Glutamatergic neuron (in vitro differentiated cells): Measurements from ENCODE around the gene DYRK3. TPM values are rescaled to one million over a fixed set of nuclear protein-coding genes. Genes with fewer than 3 reads are reported as not detected.
"Not testable (repeated sequence)": the region's sequence is repeated elsewhere in the genome, so short reads cannot be mapped to it uniquely, and the experiment has no call there.

Experiments
- DNase-seq: peaks from one replicate; pipeline ENCODE4 v3.0.0; 2022
- H3K27ac Mint-ChIP-seq: one replicate; pipeline ENCODE4 v1.8.0; 2020; ENCODE audit warnings: mild to moderate bottlenecking, mixed read lengths, inconsistent platforms; ENCODE audit not compliant: unreplicated experiment
- H3K27me3 Mint-ChIP-seq: one replicate; pipeline ENCODE4 v1.8.0; 2020; ENCODE audit warnings: mild to moderate bottlenecking, moderate library complexity, mixed read lengths, inconsistent platforms; ENCODE audit not compliant: unreplicated experiment
- H3K36me3 Mint-ChIP-seq: one replicate; pipeline ENCODE4 v1.8.0; 2020; ENCODE audit warnings: mild to moderate bottlenecking, mixed read lengths, inconsistent platforms; ENCODE audit not compliant: unreplicated experiment
- H3K4me1 Mint-ChIP-seq: one replicate; pipeline ENCODE4 v1.8.0; 2020; ENCODE audit warnings: mild to moderate bottlenecking, low read depth, mixed read lengths, inconsistent platforms; ENCODE audit not compliant: unreplicated experiment
- H3K4me3 Mint-ChIP-seq: one replicate; pipeline ENCODE4 v1.8.0; 2020; ENCODE audit warnings: mild to moderate bottlenecking, mixed read lengths, inconsistent platforms; ENCODE audit not compliant: unreplicated experiment
- H3K9me3 Mint-ChIP-seq: one replicate; pipeline ENCODE4 v1.8.0; 2020; ENCODE audit warnings: mild to moderate bottlenecking, moderate library complexity, mixed read lengths, inconsistent platforms; ENCODE audit not compliant: unreplicated experiment
- total RNA-seq: library from RNA; stranded (reverse); fragmentation: NEBNext Ultra II Directional; extraction: Animal tissue kit (Norgen Biotek cat#: 25700); gene quantifications from one replicate; pipeline ENCODE4 v1.2.1, GENCODE V29; 2021; ENCODE audit not compliant: unreplicated experiment
- TF ChIP-seq, protein P1 (sequence below): fragments of 200-600 bp; sonication (generic); IDR thresholded peaks from one replicate; pipeline ENCODE4 v1.5.0; 2021; ENCODE audit not compliant: partially characterized antibody, unreplicated experiment

The DYRK3 gene
- total RNA-seq, 1 donor from 2014 or later, result 1.3 TPM

GRCh38 chr1:206637605-206638004 is 2.3 kb downstream of the DYRK3 start:
- no peaks in the 10 kb centered on the region for H3K36me3 Mint-ChIP-seq
- no peak overlapping the region for H3K4me3 Mint-ChIP-seq
- no peak overlapping the region for H3K27ac Mint-ChIP-seq

DNA sequence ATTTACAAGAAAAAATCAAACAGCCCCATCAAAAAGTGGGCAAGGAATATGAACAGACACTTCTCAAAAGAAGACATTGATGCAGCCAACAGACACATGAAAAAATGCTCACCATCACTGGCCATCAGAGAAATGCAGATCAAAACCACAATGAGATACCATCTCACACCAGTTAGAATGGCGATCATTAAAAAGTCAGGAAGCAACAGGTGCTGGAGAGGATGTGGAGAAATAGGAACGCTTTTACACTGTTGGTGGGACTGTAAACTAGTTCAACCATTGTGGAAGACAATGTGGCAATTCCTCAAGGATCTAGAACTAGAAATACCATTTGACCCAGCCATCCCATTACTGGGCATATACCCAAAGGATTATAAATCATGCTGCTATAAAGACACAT is 6.7 kb downstream of the DYRK3 start:
- H3K36me3 Mint-ChIP-seq, H3K27ac Mint-ChIP-seq, H3K9me3 Mint-ChIP-seq, H3K4me1 Mint-ChIP-seq, H3K27me3 Mint-ChIP-seq, DNase-seq, H3K4me3 Mint-ChIP-seq: not testable (repeated sequence)

More at GRCh38 chr1:206637605-206638004, 2.3 kb downstream of the DYRK3 start:
- H3K9me3 Mint-ChIP-seq, result peaks cover 2% of the 10 kb centered on the region
- H3K27me3 Mint-ChIP-seq, result peaks cover 8% of the 10 kb centered on the region
- H3K4me1 Mint-ChIP-seq, result peaks cover 8% of the 10 kb centered on the region
- DNase-seq, result no peak
- TF ChIP-seq, protein P1, sequence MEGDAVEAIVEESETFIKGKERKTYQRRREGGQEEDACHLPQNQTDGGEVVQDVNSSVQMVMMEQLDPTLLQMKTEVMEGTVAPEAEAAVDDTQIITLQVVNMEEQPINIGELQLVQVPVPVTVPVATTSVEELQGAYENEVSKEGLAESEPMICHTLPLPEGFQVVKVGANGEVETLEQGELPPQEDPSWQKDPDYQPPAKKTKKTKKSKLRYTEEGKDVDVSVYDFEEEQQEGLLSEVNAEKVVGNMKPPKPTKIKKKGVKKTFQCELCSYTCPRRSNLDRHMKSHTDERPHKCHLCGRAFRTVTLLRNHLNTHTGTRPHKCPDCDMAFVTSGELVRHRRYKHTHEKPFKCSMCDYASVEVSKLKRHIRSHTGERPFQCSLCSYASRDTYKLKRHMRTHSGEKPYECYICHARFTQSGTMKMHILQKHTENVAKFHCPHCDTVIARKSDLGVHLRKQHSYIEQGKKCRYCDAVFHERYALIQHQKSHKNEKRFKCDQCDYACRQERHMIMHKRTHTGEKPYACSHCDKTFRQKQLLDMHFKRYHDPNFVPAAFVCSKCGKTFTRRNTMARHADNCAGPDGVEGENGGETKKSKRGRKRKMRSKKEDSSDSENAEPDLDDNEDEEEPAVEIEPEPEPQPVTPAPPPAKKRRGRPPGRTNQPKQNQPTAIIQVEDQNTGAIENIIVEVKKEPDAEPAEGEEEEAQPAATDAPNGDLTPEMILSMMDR, result no peak

DNA sequence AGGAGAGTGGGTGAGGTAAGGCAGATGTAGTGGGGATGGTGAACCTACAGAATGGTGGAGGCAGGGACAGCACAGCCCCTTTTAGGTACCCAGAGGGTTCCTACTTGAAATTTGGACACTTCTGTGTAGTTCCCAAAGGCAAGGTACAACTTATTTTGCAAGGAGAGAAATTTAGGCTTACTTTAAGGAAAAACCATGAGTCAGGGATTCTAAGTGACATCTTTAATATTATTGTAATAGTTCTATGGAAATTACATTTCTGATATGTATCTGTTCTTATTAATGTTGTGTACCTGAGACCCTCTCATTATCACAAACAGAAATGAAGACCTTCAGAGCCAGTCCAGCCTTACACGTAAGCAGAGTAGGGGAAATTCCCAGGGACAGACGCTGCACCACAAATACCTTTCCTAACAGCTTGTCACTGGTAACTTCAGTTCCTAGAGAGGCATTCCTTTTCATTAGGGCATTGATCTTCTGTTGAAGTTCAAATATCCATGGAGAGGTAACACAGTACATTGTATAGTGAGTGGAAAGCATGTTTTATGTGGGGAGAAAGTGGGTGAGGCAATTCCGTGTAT is 7.9 kb downstream of the DYRK3 start:
- H3K4me3 Mint-ChIP-seq, result no peak overlapping the region
- H3K27me3 Mint-ChIP-seq, result peaks cover 2% of the 10 kb centered on the region
- TF ChIP-seq, protein P1, result no peak
- H3K9me3 Mint-ChIP-seq, result no peaks in the 10 kb centered on the region
- H3K4me1 Mint-ChIP-seq, result no peaks in the 10 kb centered on the region
- no peaks in the 10 kb centered on the region for H3K36me3 Mint-ChIP-seq
- no peak overlapping the region for H3K27ac Mint-ChIP-seq
- no peak for DNase-seq

DNA sequence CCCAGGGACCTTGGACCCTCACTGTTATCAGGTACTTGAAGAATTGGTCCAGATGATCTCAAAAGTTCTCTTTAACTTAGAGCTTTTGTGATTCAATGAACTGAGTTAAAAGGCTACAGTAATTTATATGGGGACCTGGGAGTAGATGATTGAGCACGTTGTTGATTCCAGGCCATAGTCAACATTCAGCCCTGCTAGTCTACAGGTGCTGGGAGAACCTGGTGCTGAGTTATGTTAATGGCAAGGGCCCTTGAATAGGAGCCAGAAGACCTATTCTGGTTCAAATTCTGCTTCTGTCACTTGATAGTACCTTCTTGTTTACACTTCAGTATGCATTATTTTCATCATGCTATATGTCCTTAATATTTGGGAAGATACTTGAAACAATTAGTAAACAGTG is 11.2 kb downstream of the DYRK3 start:
- Mint-ChIP-seq H3K27me3 (peaks cover 2% of the 10 kb centered on the region), H3K36me3 (no peaks in the 10 kb centered on the region), H3K4me1 (no peaks in the 10 kb centered on the region), H3K4me3 (no peak overlapping the region), H3K27ac (no peak overlapping the region), H3K9me3 (no peaks in the 10 kb centered on the region)
- DNase-seq, result no peak
- TF ChIP-seq, protein P1, result no peak

DNA sequence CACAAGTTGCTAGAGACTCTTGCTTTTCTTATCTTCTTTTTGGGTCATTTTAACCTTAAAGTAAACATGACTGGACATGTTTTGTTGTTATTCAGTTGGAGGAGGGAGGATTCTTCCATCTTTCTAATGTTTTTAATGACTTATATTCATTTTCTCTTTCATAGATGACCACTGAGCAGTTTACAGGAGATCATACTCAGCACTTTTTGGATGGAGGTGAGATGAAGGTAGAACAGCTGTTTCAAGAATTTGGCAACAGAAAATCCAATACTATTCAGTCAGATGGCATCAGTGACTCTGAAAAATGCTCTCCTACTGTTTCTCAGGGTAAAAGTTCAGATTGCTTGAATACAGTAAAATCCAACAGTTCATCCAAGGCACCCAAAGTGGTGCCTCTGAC is 11.9 kb downstream of the DYRK3 start:
- no peaks in the 10 kb centered on the region for H3K9me3 Mint-ChIP-seq
- TF ChIP-seq, protein P1, result no peak
- H3K36me3 Mint-ChIP-seq, result no peaks in the 10 kb centered on the region
- no peaks in the 10 kb centered on the region for H3K4me1 Mint-ChIP-seq
- H3K27me3 Mint-ChIP-seq, result peaks cover 2% of the 10 kb centered on the region
- DNase-seq, result no peak
- H3K4me3 Mint-ChIP-seq, result no peak overlapping the region
- no peak overlapping the region for H3K27ac Mint-ChIP-seq
